Small intestine (tissue), 7 donors: Measurements from ENCODE around the gene ZNF516. TPM values are rescaled to one million over a fixed set of nuclear protein-coding genes. Genes with fewer than 3 reads are reported as not detected.
A peak's percentile ranks its signal among the peaks of the same experiment; 100 is the strongest.

ENCODE experiments used
- DNase-seq, 2 donors: peaks; one replicate each; pipeline versions ENCODE4 v3.0.0 to v3.0.0-alpha.2; 2013
- FAIRE-seq: peaks from 2 replicates; lab custom pipeline; 2012; peaks lifted over from hg19 to GRCh38; lab: Jason Lieb, UNC
- H3K27ac ChIP-seq, 3 donors: one replicate each; pipeline ENCODE4 v1.5.1; 2013; ENCODE audit warnings: low read length in 2 of 3, mild to moderate bottlenecking in 2 of 3, control low read depth in 1 of 3, inconsistent platforms in 1 of 3, low read depth in 1 of 3, moderate library complexity in 1 of 3
- H3K27me3 ChIP-seq, 3 donors: one replicate each; pipeline ENCODE4 v1.6.1; 2013; ENCODE audit warnings: low read length in 3 of 3, inconsistent platforms in 1 of 3; ENCODE audit not compliant: control insufficient read depth in 3 of 3, insufficient read depth in 3 of 3
- H3K36me3 ChIP-seq, 3 donors: one replicate each; pipeline ENCODE4 v1.6.1; 2013; ENCODE audit warnings: low read length in 3 of 3, inconsistent platforms in 1 of 3, low read depth in 1 of 3, mild to moderate bottlenecking in 1 of 3, moderate library complexity in 1 of 3; ENCODE audit not compliant: control insufficient read depth in 3 of 3, insufficient read depth in 2 of 3
- H3K4me1 ChIP-seq, 3 donors: one replicate each; pipeline ENCODE4 v1.6.1; 2013; ENCODE audit warnings: low read length in 2 of 3, inconsistent platforms in 1 of 3, low read depth in 1 of 3, mild to moderate bottlenecking in 1 of 3, moderate library complexity in 1 of 3; ENCODE audit not compliant: control insufficient read depth in 3 of 3, insufficient read depth in 2 of 3
- H3K4me3 ChIP-seq, 3 donors: one replicate each; pipeline ENCODE4 v1.5.1; 2013; ENCODE audit warnings: low read length in 3 of 3, control low read depth in 1 of 3, inconsistent platforms in 1 of 3, low read depth in 1 of 3, mild to moderate bottlenecking in 1 of 3, moderate library complexity in 1 of 3
- H3K9me3 ChIP-seq, 2 donors: one replicate each; pipeline ENCODE4 v1.6.1; 2013; ENCODE audit warnings: low read depth in 1 of 2, low read length in 1 of 2; ENCODE audit not compliant: control insufficient read depth in 2 of 2, insufficient read depth in 1 of 2
- WGBS, 3 donors: extraction: QIAGEN DNeasy Blood & Tissue Kit; methylation state at CpG; one replicate each; pipeline ENCODE4 v1.1.7; 2013; 5-methylcytosine and 5-hydroxymethylcytosine counted together
- polyA plus RNA-seq, 4 donors: library from polyadenylated mRNA; stranded (reverse) in 3 of 4; unstranded in 1 of 4; fragments of 200-250 nt in 3 of 4; fragments of 120-200 nt in 1 of 4; gene quantifications; one replicate each; pipeline versions ENCODE4 v1.2.1 to v1.2.3, GENCODE V29; 2013
- donor health status: healthy with polysubstance abuse.
- donor health status: control.
- donor health status: control.
- donor health status: Bipolar disorder and iron deficiency.
- donor health status: healthy.

ZNF516 gene
- polyA plus RNA-seq, 4 donors = 4.6 to 15.9 (median 6.5) TPM

DNA sequence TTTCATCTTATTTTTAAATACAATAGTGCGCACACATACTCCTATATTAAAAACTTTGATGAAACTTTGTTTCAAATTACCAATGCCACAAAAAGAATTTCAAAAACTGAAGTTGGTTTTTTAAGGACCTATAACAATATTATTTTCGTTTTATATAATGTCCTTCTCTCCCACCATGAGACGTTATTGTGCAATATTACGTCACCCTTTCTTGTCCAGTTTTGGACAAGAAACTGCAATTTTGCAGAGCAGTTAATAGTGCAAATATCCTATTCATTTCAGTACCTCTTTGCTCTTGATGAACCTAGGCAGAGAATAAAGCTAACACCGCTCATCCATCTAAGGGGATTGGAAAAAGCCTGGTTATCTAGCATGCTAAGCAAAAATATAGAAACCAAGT, 9.7 kb upstream of the ZNF516 start:
- H3K4me1 ChIP-seq = no peaks in the 10 kb centered on the region
- no peaks in the 10 kb centered on the region for H3K36me3 ChIP-seq
- DNase-seq (no peak), FAIRE-seq (no peak)
- no peaks in the 10 kb centered on the region for H3K27me3 ChIP-seq
- H3K4me3 ChIP-seq = no peak overlapping the region
- no peak overlapping the region for H3K27ac ChIP-seq
- WGBS, 3 donors = 79 to 82% (median 79%) methylated on average over 5 of the region's 5 CpGs
- no peaks in the 10 kb centered on the region for H3K9me3 ChIP-seq

- 79 to 81% (median 80%) methylated on average over 15 of the region's 15 CpGs for WGBS, 3 donors
- Histone ChIP-seq H3K4me1 (no peaks in the 10 kb centered on the region), H3K36me3 (no peaks in the 10 kb centered on the region), H3K9me3 (no peaks in the 10 kb centered on the region), H3K27me3 (no peaks in the 10 kb centered on the region), H3K4me3 (no peak overlapping the region), H3K27ac (no peak overlapping the region)
- DNase-seq (no peak), FAIRE-seq (no peak)
These were observed 8.8 kb upstream of the ZNF516 start for GRCh38 chr18:76503649-76504386.

GRCh38 chr18:76502551-76502950, 7.5 kb upstream of the ZNF516 start:
- DNase-seq (peak in 1 of 2 donors; percentile 53), FAIRE-seq (no peak)
- WGBS, 3 donors = 67 to 81% (median 69%) methylated on average over 7 of the region's 7 CpGs
- no peaks in the 10 kb centered on the region for H3K9me3 ChIP-seq
- H3K4me3 ChIP-seq = no peak overlapping the region
- H3K27ac ChIP-seq = no peak overlapping the region
- H3K4me1 ChIP-seq = no peaks in the 10 kb centered on the region
- H3K27me3 ChIP-seq = no peaks in the 10 kb centered on the region
- H3K36me3 ChIP-seq = no peaks in the 10 kb centered on the region

- H3K27ac ChIP-seq = no peak overlapping the region
- DNase-seq (no peak), FAIRE-seq (no peak)
- H3K4me3 ChIP-seq = no peak overlapping the region
- peaks cover 0 to 3% (median 0%) of the 10 kb centered on the region in 3 donors for H3K27me3 ChIP-seq
- 71 to 86% (median 77%) methylated on average over 10 of the region's 10 CpGs for WGBS, 3 donors
- H3K4me1 ChIP-seq = no peaks in the 10 kb centered on the region
- H3K9me3 ChIP-seq = no peaks in the 10 kb centered on the region
- no peaks in the 10 kb centered on the region for H3K36me3 ChIP-seq
These were observed 4.7 kb upstream of the ZNF516 start for GRCh38 chr18:76499637-76500340.

DNA sequence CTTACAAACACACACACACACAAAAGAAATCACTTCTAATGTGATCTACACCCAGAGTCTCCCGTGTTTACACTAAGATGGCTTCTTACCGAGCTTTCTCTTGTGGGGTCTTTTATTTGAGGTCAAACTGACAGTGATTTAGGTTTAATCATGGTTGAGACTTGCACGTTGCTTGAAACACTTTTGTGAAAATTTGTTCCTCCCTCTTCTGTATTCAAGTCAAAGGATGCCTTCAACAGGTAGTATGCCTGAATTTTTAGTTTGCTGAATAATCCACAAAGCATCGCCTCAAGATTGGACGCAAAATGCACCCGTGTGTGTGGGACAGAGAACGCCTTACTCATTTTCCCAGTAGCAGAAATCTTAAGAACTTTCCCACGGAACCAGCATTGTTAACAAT, 4.0 kb upstream of the ZNF516 start:
- Histone ChIP-seq H3K9me3 (no peaks in the 10 kb centered on the region), H3K27ac (no peak overlapping the region), H3K4me3 (no peak overlapping the region), H3K36me3 (no peaks in the 10 kb centered on the region), H3K27me3 (peaks cover 0 to 3% (median 0%) of the 10 kb centered on the region in 3 donors), H3K4me1 (no peaks in the 10 kb centered on the region)
- 81 to 84% (median 82%) methylated on average over 8 of the region's 8 CpGs for WGBS, 3 donors
- DNase-seq (no peak), FAIRE-seq (no peak)

- no peak overlapping the region for H3K27ac ChIP-seq
- H3K4me3 ChIP-seq = no peak overlapping the region
- DNase-seq (no peak), FAIRE-seq (no peak)
- H3K4me1 ChIP-seq = no peaks in the 10 kb centered on the region
- H3K36me3 ChIP-seq = no peaks in the 10 kb centered on the region
- WGBS, 3 donors = 17 to 32% (median 22%) methylated on average over 6 of the region's 6 CpGs
- H3K9me3 ChIP-seq = no peaks in the 10 kb centered on the region
- peaks cover 0 to 3% (median 0%) of the 10 kb centered on the region in 3 donors for H3K27me3 ChIP-seq
These were observed 3.0 kb upstream of the ZNF516 start for GRCh38 chr18:76498064-76498463.

DNA sequence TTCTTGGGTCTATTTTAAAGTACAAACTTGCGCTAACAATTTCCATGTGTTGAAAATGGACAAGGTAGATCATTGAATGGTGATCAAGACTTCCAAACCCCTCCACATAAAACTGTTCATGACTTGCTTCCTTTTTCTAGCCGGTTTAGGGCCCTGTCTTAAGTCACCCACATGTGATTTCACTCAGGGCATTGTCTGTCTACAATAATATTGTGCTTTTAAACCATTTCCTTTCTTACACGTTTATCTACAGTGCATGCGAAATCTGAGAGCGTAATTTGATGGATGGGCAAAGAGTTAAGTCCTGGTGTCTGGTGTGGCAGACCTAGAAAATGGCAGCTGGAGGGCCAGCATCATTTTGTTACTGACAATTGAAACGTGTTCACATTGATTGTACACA, 2.0 kb upstream of the ZNF516 start:
- peak overlapping the region in 2 of 3 donors; percentile 9 to 25 for H3K27ac ChIP-seq
- H3K27me3 ChIP-seq = peaks cover 0 to 3% (median 0%) of the 10 kb centered on the region in 3 donors
- DNase-seq = no peak
- H3K4me1 ChIP-seq = no peaks in the 10 kb centered on the region
- no peak overlapping the region for H3K4me3 ChIP-seq
- H3K9me3 ChIP-seq = no peaks in the 10 kb centered on the region
- H3K36me3 ChIP-seq = no peaks in the 10 kb centered on the region
- WGBS, 3 donors = 60 to 66% (median 62%) methylated on average over 6 of the region's 6 CpGs
- no peak for FAIRE-seq

DNA sequence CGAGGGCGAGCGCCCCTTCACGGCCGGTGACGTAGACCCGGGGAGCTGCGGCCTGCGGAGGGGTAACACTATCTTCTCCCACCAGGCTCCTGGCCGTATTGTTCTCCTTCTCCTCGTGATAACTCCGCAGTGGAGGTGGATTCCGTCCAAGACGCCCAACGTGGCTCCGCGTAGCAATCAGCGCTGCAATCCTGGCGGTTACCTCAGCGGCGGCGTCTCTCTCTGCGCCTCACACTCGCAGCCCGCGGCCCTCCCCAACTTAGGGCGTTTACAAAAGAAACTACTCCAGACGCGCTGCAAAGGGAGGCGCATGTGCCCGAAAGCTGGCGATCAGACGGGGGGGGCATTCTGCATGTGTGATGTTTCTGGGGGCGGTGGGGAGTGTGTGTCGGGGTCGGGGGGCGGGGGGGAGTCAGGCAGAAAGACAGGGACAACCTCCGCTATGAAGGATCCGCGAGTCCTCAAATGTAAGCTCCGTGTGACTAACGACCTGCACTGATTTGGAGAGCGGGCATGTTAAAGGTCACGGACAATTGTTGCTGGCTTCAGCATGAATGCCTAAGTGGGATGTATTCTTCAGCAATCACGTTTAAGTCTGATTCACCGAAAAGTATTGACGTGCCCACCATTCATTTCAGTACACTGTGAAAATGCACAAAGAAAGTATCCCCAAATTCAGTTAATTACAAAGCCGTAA, 1.3 kb upstream of the ZNF516 start:
- Histone ChIP-seq H3K27ac (peak overlapping the region in 2 of 3 donors; percentile 59 to 90), H3K4me1 (no peaks in the 10 kb centered on the region), H3K4me3 (peak overlapping the region; percentile 20 to 85 (median 71)), H3K27me3 (peaks cover 0 to 3% (median 0%) of the 10 kb centered on the region in 3 donors), H3K9me3 (no peaks in the 10 kb centered on the region), H3K36me3 (no peaks in the 10 kb centered on the region)
- DNase-seq (peak; percentile 56 to 73), FAIRE-seq (no peak)
- 7 to 14% (median 12%) methylated on average over 46 to 48 of the region's 48 CpGs for WGBS, 3 donors
